NOMO-1 treated with DMSO at 0.1 percent for 48 hours (cell line): Measurements from ENCODE around the gene XKRX.
A peak's percentile ranks its signal among the peaks of the same experiment; 100 is the strongest.

ENCODE experiments used
- DNase-seq: peaks from one replicate; lab custom pipeline; 2025; ENCODE audit not compliant: unreplicated experiment; lab: John Stamatoyannopoulos, UW

The XKRX gene

GRCh38 chrX:100928660-100929613, at the start of gene XKRX:
Gene XKRX, minus strand, starts transcription at chrX:100928917. Its CDS starts 613 bp downstream, at chrX:100928304.
- DNase-seq: no peak

- no peak for DNase-seq
Measured at GRCh38 chrX:100976211-100976610, 47.5 kb upstream of the XKRX start.

- DNase-seq: no peak
Measured at GRCh38 chrX:100975212-100975611, 46.5 kb upstream of the XKRX start.

GRCh38 chrX:100973411-100973810, 44.7 kb upstream of the XKRX start:
- DNase-seq: no peak

- DNase-seq: no peak
Measured at GRCh38 chrX:100969936-100970335, 41.2 kb upstream of the XKRX start.

- no peak for DNase-seq
Measured at GRCh38 chrX:100969408-100969807, 40.7 kb upstream of the XKRX start, which contains the start of gene ARL13A. Gene ARL13A, plus strand, starts transcription at chrX:100969708. Its CDS starts 3,982 bp downstream, at chrX:100973690.

GRCh38 chrX:100964362-100964761, 35.6 kb upstream of the XKRX start:
- DNase-seq: no peak

- DNase-seq: no peak
Measured at GRCh38 chrX:100962811-100963210, 34.1 kb upstream of the XKRX start.

- DNase-seq: no peak
Measured at GRCh38 chrX:100948557-100948956, 19.8 kb upstream of the XKRX start.

GRCh38 chrX:100946299-100946927, 17.7 kb upstream of the XKRX start:
- DNase-seq: no peak

- DNase-seq: no peak
Measured at GRCh38 chrX:100944601-100945000, 15.9 kb upstream of the XKRX start.

GRCh38 chrX:100939333-100939732, 10.6 kb upstream of the XKRX start:
- DNase-seq: no peak

- no peak for DNase-seq
Measured at GRCh38 chrX:100935767-100936166, 7.0 kb upstream of the XKRX start.

- peak; percentile 14 for DNase-seq
Measured at GRCh38 chrX:100931925-100932285, 3.2 kb upstream of the XKRX start.

GRCh38 chrX:100931218-100931924, 2.7 kb upstream of the XKRX start:
- peak; percentile 34 for DNase-seq

- DNase-seq: no peak
Measured at GRCh38 chrX:100926453-100926852, 2.3 kb downstream of the XKRX start.

GRCh38 chrX:100924375-100924774, 4.3 kb downstream of the XKRX start:
- DNase-seq: no peak

GRCh38 chrX:100915562-100915961, 13.2 kb downstream of the XKRX start:
- no peak for DNase-seq

- no peak for DNase-seq
Measured at GRCh38 chrX:100913111-100913510, 15.6 kb downstream of the XKRX start.

GRCh38 chrX:100911731-100912130, 17.0 kb downstream of the XKRX start:
- no peak for DNase-seq

GRCh38 chrX:100905620-100906019, 23.1 kb downstream of the XKRX start:
- DNase-seq: no peak

- DNase-seq: no peak
Measured at GRCh38 chrX:100904433-100904832, 24.3 kb downstream of the XKRX start.
